Activated CD4-positive, alpha-beta T cell treated with anti-CD3 and anti-CD28 coated beads, Interleukin-2, amount 10 ng/mL, durations not matched to agents 7 days and 5 days (primary cell): ENCODE results near the gene NECTIN4. TPM values are rescaled to one million over a fixed set of nuclear protein-coding genes. Genes with fewer than 3 reads are reported as not detected.

ENCODE experiments used
- CTCF ChIA-PET: fragments of 350-600 bp; sonication (Branson Sonifier 250); formaldehyde crosslinking; loops from one replicate; lab custom pipeline; 2021; ENCODE audit warnings: antibody characterized with exemption; lab: Charles Lee
- POLR2A ChIA-PET: fragments of 350-600 bp; sonication (Branson Sonifier 250); formaldehyde crosslinking; loops from one replicate; lab custom pipeline; 2021; ENCODE audit warnings: antibody characterized with exemption; lab: Charles Lee
- DNase-seq: peaks from one replicate; pipeline ENCODE4 v3.0.0-alpha.2; 2020
- H3K27ac Mint-ChIP-seq: one replicate; pipeline ENCODE4 v1.8.0; 2021; ENCODE audit warnings: mild to moderate bottlenecking, moderate library complexity, mixed read lengths
- H3K27me3 Mint-ChIP-seq: one replicate; pipeline ENCODE4 v1.8.0; 2021; ENCODE audit warnings: mixed read lengths
- H3K36me3 Mint-ChIP-seq: one replicate; pipeline ENCODE4 v1.8.0; 2021; ENCODE audit warnings: low read depth, mixed read lengths
- H3K4me1 Mint-ChIP-seq: one replicate; pipeline ENCODE4 v1.8.0; 2021; ENCODE audit warnings: mixed read lengths
- H3K4me3 Mint-ChIP-seq: one replicate; pipeline ENCODE4 v1.8.0; 2021; ENCODE audit warnings: mild to moderate bottlenecking, moderate library complexity, mixed read lengths
- H3K9me3 Mint-ChIP-seq: one replicate; pipeline ENCODE4 v1.8.0; 2021; ENCODE audit warnings: mixed read lengths
- total RNA-seq, 2 experiments: library from RNA; stranded (reverse); gene quantifications; one replicate each; pipeline ENCODE4 v1.2.3, GENCODE V29; 2021

Gene NECTIN4
- total RNA-seq, 2 experiments from 2014 or later: 0.15 TPM; not detected in 1

DNA sequence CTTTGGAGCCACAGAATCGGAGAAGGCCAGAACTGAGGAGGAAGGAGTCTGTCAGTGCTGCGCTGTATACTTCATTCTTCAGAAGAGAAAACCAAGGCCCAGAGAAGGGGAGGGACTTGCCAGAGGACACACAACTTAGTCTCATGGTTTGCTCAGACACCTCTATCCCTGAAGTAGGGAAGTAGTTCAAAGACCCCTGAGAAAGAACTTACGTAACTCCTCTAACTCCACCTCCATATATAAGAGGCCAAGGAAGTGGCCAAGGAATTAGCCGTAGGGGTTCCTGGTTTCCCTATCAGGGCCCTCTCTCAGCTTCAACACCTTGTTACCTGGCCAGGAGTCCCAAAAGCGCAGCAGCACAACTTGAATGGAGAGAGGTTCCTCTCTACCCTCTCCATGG is 580 bp upstream of the NECTIN4 start:
- peak overlapping the region; percentile 55 for H3K27ac Mint-ChIP-seq
- DNase-seq: no peak
- H3K27me3 Mint-ChIP-seq: no peaks in the 10 kb centered on the region
- peaks cover 32% of the 10 kb centered on the region for H3K4me1 Mint-ChIP-seq
- ChIA-PET POLR2A (no interaction called here), CTCF (interaction anchor here (0.9 to 7.0 kb wide), 5 partner anchors 8 to 409 kb away, joined by 3 to 58 read pairs (median 5); partner anchors contain the start of genes KLHDC9 and TOMM40L)
- no peaks in the 10 kb centered on the region for H3K9me3 Mint-ChIP-seq
- no peaks in the 10 kb centered on the region for H3K36me3 Mint-ChIP-seq
- no peak overlapping the region for H3K4me3 Mint-ChIP-seq

GRCh38 chr1:161088587-161089110 is 709 bp downstream of the NECTIN4 start:
- peaks cover 30% of the 10 kb centered on the region for H3K4me1 Mint-ChIP-seq
- H3K36me3 Mint-ChIP-seq: no peaks in the 10 kb centered on the region
- H3K9me3 Mint-ChIP-seq: no peaks in the 10 kb centered on the region
- ChIA-PET POLR2A (no interaction called here), CTCF (interaction anchor here (2.5 to 9.5 kb wide), 3 partner anchors 9 to 15 kb away, joined by 6 to 88 read pairs (median 58); partner anchors contain the start of genes ARHGAP30 and KLHDC9)
- no peaks in the 10 kb centered on the region for H3K27me3 Mint-ChIP-seq
- H3K4me3 Mint-ChIP-seq: no peak overlapping the region
- no peak overlapping the region for H3K27ac Mint-ChIP-seq
- DNase-seq: no peak

DNA sequence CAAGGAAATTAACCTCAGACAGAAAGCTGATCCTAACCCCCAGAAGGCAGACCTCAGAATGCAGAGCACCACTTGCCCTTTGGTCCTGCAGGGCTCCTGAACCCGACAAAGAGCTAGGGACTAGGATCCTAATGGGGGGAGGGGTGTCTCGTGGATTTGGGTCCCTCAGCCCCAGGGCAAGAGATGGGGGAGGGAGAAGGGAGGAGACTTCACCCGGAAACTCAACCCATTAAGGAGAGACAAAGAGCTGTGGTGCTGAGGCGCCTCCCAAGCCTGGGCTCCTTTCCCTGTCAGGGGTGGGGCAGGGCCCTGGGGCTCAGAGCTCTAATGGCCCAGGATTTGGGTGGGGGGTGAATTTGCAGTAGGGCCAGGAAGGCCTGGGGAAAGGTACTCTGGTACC is 2.9 kb downstream of the NECTIN4 start:
- no peak for DNase-seq
- no peaks in the 10 kb centered on the region for H3K9me3 Mint-ChIP-seq
- H3K4me1 Mint-ChIP-seq: peaks cover 11% of the 10 kb centered on the region
- no peak overlapping the region for H3K4me3 Mint-ChIP-seq
- H3K27ac Mint-ChIP-seq: no peak overlapping the region
- H3K36me3 Mint-ChIP-seq: no peaks in the 10 kb centered on the region
- POLR2A ChIA-PET: no interaction called here
- CTCF ChIA-PET: interaction anchor here (0.8 to 9.5 kb wide), 5 partner anchors 11 to 83 kb away, joined by 3 to 88 read pairs (median 4); partner anchors contain the start of genes ARHGAP30, KLHDC9 and USF1
- no peaks in the 10 kb centered on the region for H3K27me3 Mint-ChIP-seq

- H3K4me1 Mint-ChIP-seq: no peaks in the 10 kb centered on the region
- H3K27ac Mint-ChIP-seq: no peak overlapping the region
- no peak for DNase-seq
- POLR2A ChIA-PET: no interaction called here
- H3K4me3 Mint-ChIP-seq: no peak overlapping the region
- no peaks in the 10 kb centered on the region for H3K9me3 Mint-ChIP-seq
- H3K27me3 Mint-ChIP-seq: no peaks in the 10 kb centered on the region
- CTCF ChIA-PET: interaction anchor here (0.5 to 9.5 kb wide), 6 partner anchors 8 to 52 kb away, joined by 4 to 88 read pairs (median 5); partner anchors contain the start of genes ARHGAP30, KLHDC9 and USF1
- H3K36me3 Mint-ChIP-seq: no peaks in the 10 kb centered on the region
These were observed 4.2 kb downstream of the NECTIN4 start for GRCh38 chr1:161085165-161085564.

DNA sequence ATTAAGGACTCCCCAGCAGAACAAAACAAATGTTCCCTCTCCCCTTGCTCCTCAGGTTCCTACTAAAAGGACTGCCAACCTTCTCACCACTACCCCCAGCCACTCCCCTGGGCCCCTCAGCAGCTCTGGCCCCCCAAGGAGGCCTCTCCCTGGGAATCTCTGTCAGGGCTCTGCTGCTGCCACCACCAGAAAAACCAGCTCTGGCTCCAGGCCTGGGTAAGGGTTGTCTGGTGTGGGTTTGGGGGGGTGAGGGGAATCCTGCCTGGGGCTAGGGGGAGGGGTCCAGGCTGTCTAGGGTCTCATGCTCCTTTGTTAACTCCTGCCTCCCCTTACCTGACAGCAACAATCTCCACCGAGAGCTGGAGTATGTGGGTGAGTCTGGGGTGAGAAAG is 4.8 kb downstream of the NECTIN4 start:
- no peak for DNase-seq
- no peaks in the 10 kb centered on the region for H3K36me3 Mint-ChIP-seq
- ChIA-PET POLR2A (no interaction called here), CTCF (interaction anchor here (0.7 to 9.5 kb wide), 5 partner anchors 8 to 34 kb away, joined by 3 to 88 read pairs (median 6); partner anchors contain the start of genes ARHGAP30 and KLHDC9)
- H3K4me1 Mint-ChIP-seq: no peaks in the 10 kb centered on the region
- H3K9me3 Mint-ChIP-seq: no peaks in the 10 kb centered on the region
- no peak overlapping the region for H3K27ac Mint-ChIP-seq
- H3K4me3 Mint-ChIP-seq: no peak overlapping the region
- no peaks in the 10 kb centered on the region for H3K27me3 Mint-ChIP-seq

- no peak for DNase-seq
- H3K4me3 Mint-ChIP-seq: no peak overlapping the region
- no peaks in the 10 kb centered on the region for H3K27me3 Mint-ChIP-seq
- no peaks in the 10 kb centered on the region for H3K4me1 Mint-ChIP-seq
- H3K27ac Mint-ChIP-seq: no peak overlapping the region
- no peaks in the 10 kb centered on the region for H3K9me3 Mint-ChIP-seq
- POLR2A ChIA-PET: no interaction called here
- CTCF ChIA-PET: interaction anchor here (1.2 to 9.5 kb wide), 4 partner anchors 9 to 35 kb away, joined by 3 to 88 read pairs (median 32); partner anchors contain the start of genes ARHGAP30 and KLHDC9
- H3K36me3 Mint-ChIP-seq: no peaks in the 10 kb centered on the region
These were observed 5.4 kb downstream of the NECTIN4 start for GRCh38 chr1:161083748-161084596.

- H3K4me1 Mint-ChIP-seq: no peaks in the 10 kb centered on the region
- no peaks in the 10 kb centered on the region for H3K9me3 Mint-ChIP-seq
- no peaks in the 10 kb centered on the region for H3K36me3 Mint-ChIP-seq
- no peak overlapping the region for H3K4me3 Mint-ChIP-seq
- H3K27ac Mint-ChIP-seq: no peak overlapping the region
- no peak for DNase-seq
- H3K27me3 Mint-ChIP-seq: no peaks in the 10 kb centered on the region
- CTCF ChIA-PET: interaction anchor here (2.0 to 9.5 kb wide), 3 partner anchors 10 to 14 kb away, joined by 6 to 88 read pairs (median 58); partner anchors contain the start of genes ARHGAP30 and KLHDC9
- POLR2A ChIA-PET: no interaction called here
These were observed 6.2 kb downstream of the NECTIN4 start for GRCh38 chr1:161082996-161083747.

GRCh38 chr1:161082483-161082882 is 6.9 kb downstream of the NECTIN4 start:
- DNase-seq: no peak
- no peaks in the 10 kb centered on the region for H3K4me1 Mint-ChIP-seq
- no peak overlapping the region for H3K27ac Mint-ChIP-seq
- H3K36me3 Mint-ChIP-seq: no peaks in the 10 kb centered on the region
- H3K27me3 Mint-ChIP-seq: no peaks in the 10 kb centered on the region
- POLR2A ChIA-PET: no interaction called here
- no peaks in the 10 kb centered on the region for H3K9me3 Mint-ChIP-seq
- H3K4me3 Mint-ChIP-seq: no peak overlapping the region
- CTCF ChIA-PET: interaction anchor here (9.5 kb wide), 1 partner anchor 9 kb away, joined by 88 read pairs; the partner anchor contains the start of gene ARHGAP30

- Mint-ChIP-seq H3K4me3 (no peak overlapping the region), H3K27ac (no peak overlapping the region), H3K36me3 (no peaks in the 10 kb centered on the region), H3K4me1 (peaks cover 2% of the 10 kb centered on the region), H3K9me3 (no peaks in the 10 kb centered on the region), H3K27me3 (no peaks in the 10 kb centered on the region)
- ChIA-PET CTCF (interaction anchor here (9.5 kb wide), 1 partner anchor 8 kb away, joined by 88 read pairs; the partner anchor contains the start of gene ARHGAP30), POLR2A (no interaction called here)
- no peak for DNase-seq
These were observed 7.8 kb downstream of the NECTIN4 start for GRCh38 chr1:161081519-161081918.

DNA sequence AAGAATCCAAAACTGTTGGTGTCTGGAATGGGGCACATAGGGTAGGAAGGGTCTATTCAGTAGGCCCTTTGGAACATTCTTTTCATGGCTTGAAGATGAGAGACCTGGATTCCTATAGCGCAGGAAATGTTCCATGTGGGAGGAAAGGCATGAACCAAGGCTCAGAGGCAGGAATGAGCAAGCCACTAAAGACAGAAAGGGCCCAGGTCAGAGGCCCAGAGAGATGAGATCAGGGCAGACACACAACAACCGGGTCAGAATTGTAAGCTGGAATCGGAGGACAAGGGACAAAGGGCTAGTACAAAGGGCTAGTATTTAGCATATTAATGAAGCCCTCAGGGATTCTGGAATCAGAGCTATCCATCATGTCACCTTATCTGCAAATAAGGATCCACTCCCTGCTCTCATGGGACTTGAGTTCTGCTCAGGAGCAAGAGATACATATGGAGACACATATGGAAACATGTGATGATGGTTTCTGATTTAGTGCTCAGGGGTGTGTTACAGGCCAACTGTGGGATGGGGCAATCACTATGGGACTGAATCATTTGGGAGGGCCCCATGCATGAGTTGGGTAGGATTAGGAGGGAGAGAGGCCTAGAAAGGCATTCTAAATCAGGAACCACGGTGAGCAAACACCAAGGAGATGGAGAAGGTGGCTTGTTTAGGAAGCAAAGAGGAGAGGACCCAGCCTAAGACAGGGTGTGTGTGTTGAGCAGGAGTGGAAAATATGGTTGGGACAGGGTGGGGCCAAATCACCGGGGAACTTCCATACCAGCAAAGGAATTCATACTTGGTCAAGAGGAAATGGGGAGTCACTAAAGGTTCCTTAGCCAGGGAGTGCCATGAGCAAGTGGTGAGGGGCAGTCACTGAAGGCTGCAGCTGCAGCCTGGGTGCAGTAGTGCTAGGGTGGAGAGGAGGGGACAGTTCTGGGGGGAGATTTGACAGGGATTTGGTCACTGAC is 8.6 kb downstream of the NECTIN4 start:
- Mint-ChIP-seq H3K36me3 (no peaks in the 10 kb centered on the region), H3K4me3 (no peak overlapping the region), H3K4me1 (peaks cover 3% of the 10 kb centered on the region), H3K9me3 (no peaks in the 10 kb centered on the region), H3K27ac (no peak overlapping the region), H3K27me3 (no peaks in the 10 kb centered on the region)
- ChIA-PET CTCF (interaction anchor here (1.1 to 9.5 kb wide), 4 partner anchors 8 to 19 kb away, joined by 3 to 88 read pairs (median 4); partner anchors contain the start of gene ARHGAP30), POLR2A (no interaction called here)
- no peak for DNase-seq

DNA sequence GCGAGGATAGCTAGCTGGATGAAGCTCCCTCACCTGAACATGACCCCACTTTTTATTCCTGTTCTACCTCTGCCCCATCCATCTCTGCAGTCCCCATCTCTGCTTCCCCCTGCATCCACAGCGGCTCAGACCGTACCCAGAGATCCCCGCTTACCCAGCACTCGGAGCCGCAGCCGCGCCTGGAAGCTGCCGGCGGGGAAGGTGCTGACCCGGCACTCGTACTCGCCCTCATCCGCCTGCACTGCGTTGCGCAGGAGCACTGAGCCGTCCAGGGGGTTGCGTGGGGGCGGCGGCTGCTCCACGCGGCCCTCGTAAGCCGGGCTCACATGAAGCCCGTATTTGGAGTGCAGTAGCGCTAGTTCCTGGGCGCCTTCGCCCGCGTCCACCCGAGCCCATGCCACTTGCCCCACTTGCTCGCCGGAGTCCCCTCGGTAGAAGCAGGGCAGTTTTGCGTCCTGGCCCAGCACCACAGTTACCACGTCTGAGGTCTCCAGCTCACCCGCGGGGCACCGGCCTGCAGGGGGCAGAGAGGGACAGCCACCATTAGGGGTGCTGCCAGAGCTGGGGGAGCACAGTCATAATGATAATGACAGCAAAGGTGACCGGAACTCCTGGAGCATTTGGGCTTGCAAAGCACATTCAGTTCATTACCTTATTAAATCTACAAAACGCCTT is 9.8 kb downstream of the NECTIN4 start:
- no peaks in the 10 kb centered on the region for H3K9me3 Mint-ChIP-seq
- POLR2A ChIA-PET: interaction anchor here (0.6 kb wide), 1 partner anchor 367 kb away, joined by 3 read pairs; no protein-coding TSS in a partner anchor
- CTCF ChIA-PET: interaction anchor here (1.1 to 13.5 kb wide), 7 partner anchors 10 to 34 kb away, joined by 3 to 185 read pairs (median 4); partner anchors contain the start of genes ARHGAP30, KLHDC9 and USF1
- DNase-seq: no peak
- H3K27ac Mint-ChIP-seq: no peak overlapping the region
- no peaks in the 10 kb centered on the region for H3K36me3 Mint-ChIP-seq
- no peaks in the 10 kb centered on the region for H3K27me3 Mint-ChIP-seq
- H3K4me3 Mint-ChIP-seq: no peak overlapping the region
- peaks cover 7% of the 10 kb centered on the region for H3K4me1 Mint-ChIP-seq
